ENCODE results near the gene ARHGAP25.

The ARHGAP25 gene

GRCh38 chr2:68720665-68721064, 13.9 kb upstream of the ARHGAP25 start:
- no peak for DNase-seq

- peak; percentile 67 for DNase-seq
These were observed 13.0 kb upstream of the ARHGAP25 start for GRCh38 chr2:68721482-68722101.

- DNase-seq, result no peak
These were observed 11.9 kb upstream of the ARHGAP25 start for GRCh38 chr2:68722712-68723111.

GRCh38 chr2:68723181-68723580, 11.4 kb upstream of the ARHGAP25 start:
- DNase-seq, result no peak

- DNase-seq, result no peak
These were observed 8.5 kb upstream of the ARHGAP25 start for GRCh38 chr2:68726100-68726499.

GRCh38 chr2:68726608-68727367, 7.8 kb upstream of the ARHGAP25 start:
- peak; percentile 76 for DNase-seq

GRCh38 chr2:68727683-68728375, 6.8 kb upstream of the ARHGAP25 start:
- DNase-seq, result no peak

- DNase-seq, result no peak
These were observed 3.8 kb upstream of the ARHGAP25 start for GRCh38 chr2:68730828-68731227.

GRCh38 chr2:68732036-68732932, 2.3 kb upstream of the ARHGAP25 start:
- no peak for DNase-seq

- no peak for DNase-seq
These were observed 1.2 kb upstream of the ARHGAP25 start for GRCh38 chr2:68733365-68733764.

- no peak for DNase-seq
These were observed 435 bp upstream of the ARHGAP25 start for GRCh38 chr2:68734176-68734575.

GRCh38 chr2:68736086-68736485, 1.5 kb downstream of the ARHGAP25 start:
- no peak for DNase-seq

GRCh38 chr2:68737711-68738110, 3.1 kb downstream of the ARHGAP25 start:
- peak; percentile 64 for DNase-seq

GRCh38 chr2:68738906-68739594, 4.4 kb downstream of the ARHGAP25 start:
- DNase-seq, result no peak

- no peak for DNase-seq
These were observed 5.2 kb downstream of the ARHGAP25 start for GRCh38 chr2:68739595-68740399.

GRCh38 chr2:68740400-68740914, 5.8 kb downstream of the ARHGAP25 start:
- DNase-seq, result no peak

- peak; percentile 47 for DNase-seq
These were observed 6.6 kb downstream of the ARHGAP25 start for GRCh38 chr2:68741238-68741637.

- no peak for DNase-seq
These were observed 7.2 kb downstream of the ARHGAP25 start for GRCh38 chr2:68741805-68742306.

GRCh38 chr2:68742626-68743415, 8.2 kb downstream of the ARHGAP25 start:
- no peak for DNase-seq

GRCh38 chr2:68743531-68743930, 8.9 kb downstream of the ARHGAP25 start:
- no peak for DNase-seq

Data from CD4-positive, alpha-beta T cell treated with Interleukin-10 for 1 hour (primary cell).